Measurements from ENCODE around the gene CD160. TPM values are rescaled to one million over a fixed set of nuclear protein-coding genes. Genes with fewer than 3 reads are reported as not detected.

The CD160 gene
- total and polyA plus RNA-seq, 10 of the 15 experiments (the other 5 are each of a cell fraction or from before 2014, with no cell fraction given), result 0.06 to 1.1 (median 0.26) TPM; not detected in 5

DNA sequence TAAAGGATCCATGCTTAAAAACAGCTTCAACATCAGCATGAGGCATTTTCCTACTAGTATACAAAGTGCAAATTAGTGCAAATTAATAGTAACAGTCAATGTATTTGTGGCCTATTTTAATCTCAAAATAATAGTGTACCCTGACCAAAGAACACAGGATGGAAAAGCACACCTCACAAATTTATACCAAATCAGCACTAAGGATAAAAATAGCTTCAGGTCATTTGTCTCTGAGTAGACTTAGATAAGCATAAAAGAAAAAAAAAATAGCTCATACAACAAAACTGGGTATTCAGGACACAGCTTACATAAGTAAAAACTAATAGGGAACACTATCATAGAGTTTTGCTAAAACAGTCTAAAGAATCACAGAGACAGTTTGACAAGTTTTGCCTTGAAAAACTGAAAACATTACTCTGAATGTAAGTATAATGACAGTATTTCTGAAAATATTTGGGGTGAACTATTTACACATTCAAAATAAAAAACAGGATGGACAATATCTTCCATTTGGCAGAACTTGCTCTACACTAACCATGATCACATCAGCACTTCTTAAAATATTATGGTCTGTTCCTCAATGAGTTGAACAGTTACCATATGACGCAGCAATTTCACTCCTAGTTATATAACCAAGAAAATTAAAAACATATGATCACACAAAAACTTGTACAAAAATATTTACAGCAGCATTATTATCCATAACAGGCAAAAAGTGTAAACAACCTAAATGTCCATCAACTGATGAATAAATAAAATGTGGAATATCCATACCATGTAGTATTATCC lies 58.3 kb downstream of the CD160 start (continued):
- TF ChIP-seq, protein P1, sequence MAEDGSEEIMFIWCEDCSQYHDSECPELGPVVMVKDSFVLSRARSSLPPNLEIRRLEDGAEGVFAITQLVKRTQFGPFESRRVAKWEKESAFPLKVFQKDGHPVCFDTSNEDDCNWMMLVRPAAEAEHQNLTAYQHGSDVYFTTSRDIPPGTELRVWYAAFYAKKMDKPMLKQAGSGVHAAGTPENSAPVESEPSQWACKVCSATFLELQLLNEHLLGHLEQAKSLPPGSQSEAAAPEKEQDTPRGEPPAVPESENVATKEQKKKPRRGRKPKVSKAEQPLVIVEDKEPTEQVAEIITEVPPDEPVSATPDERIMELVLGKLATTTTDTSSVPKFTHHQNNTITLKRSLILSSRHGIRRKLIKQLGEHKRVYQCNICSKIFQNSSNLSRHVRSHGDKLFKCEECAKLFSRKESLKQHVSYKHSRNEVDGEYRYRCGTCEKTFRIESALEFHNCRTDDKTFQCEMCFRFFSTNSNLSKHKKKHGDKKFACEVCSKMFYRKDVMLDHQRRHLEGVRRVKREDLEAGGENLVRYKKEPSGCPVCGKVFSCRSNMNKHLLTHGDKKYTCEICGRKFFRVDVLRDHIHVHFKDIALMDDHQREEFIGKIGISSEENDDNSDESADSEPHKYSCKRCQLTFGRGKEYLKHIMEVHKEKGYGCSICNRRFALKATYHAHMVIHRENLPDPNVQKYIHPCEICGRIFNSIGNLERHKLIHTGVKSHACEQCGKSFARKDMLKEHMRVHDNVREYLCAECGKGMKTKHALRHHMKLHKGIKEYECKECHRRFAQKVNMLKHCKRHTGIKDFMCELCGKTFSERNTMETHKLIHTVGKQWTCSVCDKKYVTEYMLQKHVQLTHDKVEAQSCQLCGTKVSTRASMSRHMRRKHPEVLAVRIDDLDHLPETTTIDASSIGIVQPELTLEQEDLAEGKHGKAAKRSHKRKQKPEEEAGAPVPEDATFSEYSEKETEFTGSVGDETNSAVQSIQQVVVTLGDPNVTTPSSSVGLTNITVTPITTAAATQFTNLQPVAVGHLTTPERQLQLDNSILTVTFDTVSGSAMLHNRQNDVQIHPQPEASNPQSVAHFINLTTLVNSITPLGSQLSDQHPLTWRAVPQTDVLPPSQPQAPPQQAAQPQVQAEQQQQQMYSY (CRISPR knock-in tag; IDR thresholded peaks at IDR 0.05), result no peak
- TF ChIP-seq KLF5 (IDR thresholded peaks at IDR 0.05; ENCODE audit: partially characterized antibody) (no peak), CHD4 (IDR thresholded peaks at IDR 0.05) (no peak), NR2C1 (IDR thresholded peaks at IDR 0.05) (no peak)

GRCh38 chr1:145778146-145778540 lies 58.8 kb downstream of the CD160 start:
- Histone ChIP-seq H3K4me1 (ENCODE audit: control insufficient read depth, insufficient read depth, low read length) (no peaks in the 10 kb centered on the region), H3K9ac (ENCODE audit: control insufficient read depth, insufficient read depth, low read length) (no peak overlapping the region), H3K79me2 (ENCODE audit: control insufficient read depth, insufficient read depth, low read length) (no peaks in the 10 kb centered on the region), H3K4me2 (ENCODE audit: control insufficient read depth, insufficient read depth) (no peak overlapping the region), H4K20me1 (ENCODE audit: control insufficient read depth, insufficient read depth) (no peaks in the 10 kb centered on the region), H3K36me3 (ENCODE audit: control insufficient read depth in 2 of 2, insufficient read depth in 2 of 2, low read length in 1 of 2) (peaks cover 0 to 15% of the 10 kb centered on the region in 2 experiments; a peak in 2 of 4 replicates), H2AFZ (ENCODE audit: control insufficient read depth, low read depth, low read length) (no peak overlapping the region), H3K27ac (ENCODE audit: control insufficient read depth, insufficient read depth) (no peak overlapping the region), H3K9me3 (replicated peaks; ENCODE audit: control insufficient read depth, insufficient read depth, low read length) (no peaks in the 10 kb centered on the region), H3K27me3 (replicated peaks in 1 of 2; ENCODE audit: control insufficient read depth in 2 of 2, insufficient read depth in 2 of 2, low read length in 1 of 2) (no peaks in the 10 kb centered on the region), H3K4me3 (no peak overlapping the region)
- no TSS peak for BruUV-seq (replicated peaks)
- no peak for DNase-seq (ENCODE audit: low read depth, low spot score)
- ChIA-PET RAD21 (ENCODE audit: unreplicated experiment) (no interaction called here), SMC1A (ENCODE audit: uncharacterized antibody, unreplicated experiment) (interaction anchor here (1.2 kb wide), 1 partner anchor 28 kb away, joined by 3 read pairs; no protein-coding TSS in a partner anchor), POLR2A (no interaction called here), CTCF (no interaction called here)
- in situ Hi-C loops (cut with MboI) (no loop called here), intact Hi-C loops (cut with micrococcal nuclease; ENCODE audit: unreplicated experiment) (no loop called here)
- WGBS (ENCODE audit: insufficient coverage, insufficient replicate concordance, low lambda C conversion rate, missing lambda C conversion rate), result 95% methylated on average over 1 of the region's 1 CpG
- no peak for ATAC-seq
- TF ChIP-seq, protein P2, sequence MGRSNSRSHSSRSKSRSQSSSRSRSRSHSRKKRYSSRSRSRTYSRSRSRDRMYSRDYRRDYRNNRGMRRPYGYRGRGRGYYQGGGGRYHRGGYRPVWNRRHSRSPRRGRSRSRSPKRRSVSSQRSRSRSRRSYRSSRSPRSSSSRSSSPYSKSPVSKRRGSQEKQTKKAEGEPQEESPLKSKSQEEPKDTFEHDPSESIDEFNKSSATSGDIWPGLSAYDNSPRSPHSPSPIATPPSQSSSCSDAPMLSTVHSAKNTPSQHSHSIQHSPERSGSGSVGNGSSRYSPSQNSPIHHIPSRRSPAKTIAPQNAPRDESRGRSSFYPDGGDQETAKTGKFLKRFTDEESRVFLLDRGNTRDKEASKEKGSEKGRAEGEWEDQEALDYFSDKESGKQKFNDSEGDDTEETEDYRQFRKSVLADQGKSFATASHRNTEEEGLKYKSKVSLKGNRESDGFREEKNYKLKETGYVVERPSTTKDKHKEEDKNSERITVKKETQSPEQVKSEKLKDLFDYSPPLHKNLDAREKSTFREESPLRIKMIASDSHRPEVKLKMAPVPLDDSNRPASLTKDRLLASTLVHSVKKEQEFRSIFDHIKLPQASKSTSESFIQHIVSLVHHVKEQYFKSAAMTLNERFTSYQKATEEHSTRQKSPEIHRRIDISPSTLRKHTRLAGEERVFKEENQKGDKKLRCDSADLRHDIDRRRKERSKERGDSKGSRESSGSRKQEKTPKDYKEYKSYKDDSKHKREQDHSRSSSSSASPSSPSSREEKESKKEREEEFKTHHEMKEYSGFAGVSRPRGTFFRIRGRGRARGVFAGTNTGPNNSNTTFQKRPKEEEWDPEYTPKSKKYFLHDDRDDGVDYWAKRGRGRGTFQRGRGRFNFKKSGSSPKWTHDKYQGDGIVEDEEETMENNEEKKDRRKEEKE (IDR thresholded peaks at IDR 0.05), result no peak
- TF ChIP-seq, protein P1 (CRISPR knock-in tag; IDR thresholded peaks at IDR 0.05), result no peak
- TF ChIP-seq NR2C1 (IDR thresholded peaks at IDR 0.05), result no peak
- TF ChIP-seq POLR2A (IDR thresholded peaks at IDR 0.05; ENCODE audit: low read depth, low read length), result no peak
- TF ChIP-seq MTA3 (IDR thresholded peaks at IDR 0.05; ENCODE audit: borderline replicate concordance, low read length), result no peak
- no peak for FAIRE-seq

All from GM12878 (cell line).